HepG2 (cell line): ENCODE data around the gene CALML5. TPM values are rescaled to one million over a fixed set of nuclear protein-coding genes. Genes with fewer than 3 reads are reported as not detected.

ENCODE experiments used
- AKAP8 ChIP-seq: sonication (generic); formaldehyde crosslinking; IDR thresholded peaks from 2 replicates; pipeline ENCODE4 v1.5.1; 2020; ENCODE audit warnings: mild to moderate bottlenecking, missing genetic modification reagents
- E2F2 ChIP-seq: sonication (generic); formaldehyde crosslinking; IDR thresholded peaks from 2 replicates; pipeline ENCODE4 v1.4.0; 2020; ENCODE audit warnings: missing genetic modification reagents, borderline replicate concordance
- EEA1 ChIP-seq: sonication (generic); formaldehyde crosslinking; IDR thresholded peaks from 2 replicates; pipeline ENCODE4 v1.5.1; 2020; ENCODE audit warnings: mild to moderate bottlenecking, missing genetic modification reagents, borderline replicate concordance
- FOXC1 ChIP-seq: sonication (generic); formaldehyde crosslinking; IDR thresholded peaks from 2 replicates; pipeline ENCODE4 v1.8.0; 2022; ENCODE audit warnings: mild to moderate bottlenecking, missing genetic modification reagents, borderline replicate concordance
- FOXP4 ChIP-seq: sonication (generic); formaldehyde crosslinking; IDR thresholded peaks from 2 replicates; pipeline ENCODE4 v1.4.0; 2020; ENCODE audit warnings: missing genetic modification reagents
- GLI4 ChIP-seq: sonication (generic); formaldehyde crosslinking; IDR thresholded peaks from 2 replicates; pipeline ENCODE4 v1.5.1; 2020; ENCODE audit warnings: missing genetic modification reagents, mild to moderate bottlenecking, moderate library complexity, borderline replicate concordance
- KDM2A ChIP-seq: sonication (generic); formaldehyde crosslinking; IDR thresholded peaks from 2 replicates; pipeline ENCODE4 v1.4.0; 2020; ENCODE audit warnings: low read depth, missing genetic modification reagents, borderline replicate concordance
- KLF12 ChIP-seq: sonication (generic); formaldehyde crosslinking; IDR thresholded peaks from 2 replicates; pipeline ENCODE4 v1.4.0; 2020; ENCODE audit warnings: missing genetic modification reagents, borderline replicate concordance
- MAFK ChIP-seq, 2 experiments: IDR thresholded peaks in 1 of 2; conservative IDR thresholded peaks in 1 of 2; 2 replicates each; pipeline ENCODE4 v1.6.1; 2011; ENCODE audit warnings: improper control_type of control experiment in 2 of 2, low read length in 2 of 2
- NBN ChIP-seq: fragments of 450-650 bp; conservative IDR thresholded peaks from 2 replicates; pipeline ENCODE4 v1.6.1; 2017
- NFATC3 ChIP-seq: sonication (generic); formaldehyde crosslinking; IDR thresholded peaks from 2 replicates; pipeline ENCODE4 v1.5.1; 2020; ENCODE audit warnings: mild to moderate bottlenecking, missing genetic modification reagents
- PHB2 ChIP-seq: fragments of 450-650 bp; IDR thresholded peaks from 2 replicates; pipeline ENCODE4 v1.6.1; 2018; ENCODE audit not compliant: partially characterized antibody
- PLSCR1 ChIP-seq: sonication (generic); formaldehyde crosslinking; IDR thresholded peaks from 2 replicates; pipeline ENCODE4 v1.5.0; 2020; ENCODE audit warnings: missing genetic modification reagents, mild to moderate bottlenecking, borderline replicate concordance
- RBM39 ChIP-seq: fragments of 200-400 bp; formaldehyde crosslinking; IDR thresholded peaks from one replicate; pipeline ENCODE4 v1.6.1; 2018; ENCODE audit warnings: antibody characterized with exemption, mild to moderate bottlenecking, low read depth, low read length; ENCODE audit not compliant: poor library complexity, severe bottlenecking
- RXRA ChIP-seq: sonication (generic); formaldehyde crosslinking; IDR thresholded peaks from 2 replicates; pipeline ENCODE4 v1.5.1; 2020; ENCODE audit warnings: missing genetic modification reagents
- SALL2 ChIP-seq: sonication (generic); formaldehyde crosslinking; IDR thresholded peaks from 2 replicates; pipeline ENCODE4 v1.8.1; 2023; ENCODE audit warnings: mild to moderate bottlenecking, missing genetic modification reagents, inconsistent platforms
- SNAI1 ChIP-seq: sonication (generic); formaldehyde crosslinking; IDR thresholded peaks from 2 replicates; pipeline ENCODE4 v1.5.0; 2020; ENCODE audit warnings: mild to moderate bottlenecking, missing genetic modification reagents, borderline replicate concordance
- SOX6 ChIP-seq, 2 experiments: fragments of 450-650 bp in 1 of 2; sonication (generic) in 1 of 2; formaldehyde crosslinking in 1 of 2; IDR thresholded peaks; 2 replicates each; pipeline versions ENCODE4 v1.4.0 to v1.6.1; 2017 to 2020; ENCODE audit warnings: antibody characterized with exemption in 1 of 2, mild to moderate bottlenecking in 1 of 2, missing genetic modification reagents in 1 of 2
- TARDBP ChIP-seq: sonication (generic); formaldehyde crosslinking; IDR thresholded peaks from 2 replicates; pipeline ENCODE4 v1.8.0; 2022; ENCODE audit warnings: mild to moderate bottlenecking, missing genetic modification reagents
- ZNF160 ChIP-seq: sonication (generic); formaldehyde crosslinking; IDR thresholded peaks from 2 replicates; pipeline ENCODE4 v1.8.0; 2022; ENCODE audit warnings: mild to moderate bottlenecking, inconsistent platforms, missing genetic modification reagents
- ZNF234 ChIP-seq: sonication (generic); formaldehyde crosslinking; conservative IDR thresholded peaks from 2 replicates; pipeline ENCODE4 v1.5.1; 2020; ENCODE audit warnings: mild to moderate bottlenecking, missing genetic modification reagents
- ZNF263 ChIP-seq: sonication (generic); formaldehyde crosslinking; IDR thresholded peaks from 2 replicates; pipeline ENCODE4 v1.4.0; 2020; ENCODE audit warnings: missing genetic modification reagents
- ZNF563 ChIP-seq: sonication (generic); formaldehyde crosslinking; IDR thresholded peaks from 2 replicates; pipeline ENCODE4 v1.8.0; 2022; ENCODE audit warnings: mild to moderate bottlenecking, moderate library complexity, missing genetic modification reagents
- ZNF670 ChIP-seq: sonication (generic); formaldehyde crosslinking; IDR thresholded peaks from 2 replicates; pipeline ENCODE4 v1.8.0; 2022; ENCODE audit warnings: mild to moderate bottlenecking, missing genetic modification reagents, borderline replicate concordance
- ZNF766 ChIP-seq: sonication (generic); formaldehyde crosslinking; IDR thresholded peaks from 2 replicates; pipeline ENCODE4 v1.5.0; 2020; ENCODE audit warnings: missing genetic modification reagents, borderline replicate concordance
- ZZZ3 ChIP-seq: sonication (generic); formaldehyde crosslinking; IDR thresholded peaks from 2 replicates; pipeline ENCODE4 v1.4.0; 2020; ENCODE audit warnings: missing genetic modification reagents, mild to moderate bottlenecking, borderline replicate concordance
- polyA plus RNA-seq, 8 experiments: library from polyadenylated mRNA; depleted of rRNA in 3 of 8; stranded (reverse) in 7 of 8; unstranded in 1 of 8; fragments of >200 nt; fragmentation: Illumina TruSeq in 4 of 8; extraction: Trizol in 4 of 8; gene quantifications; 2 replicates each; pipeline versions ENCODE4 v1.2.1 to v1.2.3, GENCODE V29; 2011 to 2016; ENCODE audit warnings: low read depth in 4 of 8, missing spikeins in 1 of 8, mixed read lengths in 1 of 8; ENCODE audit not compliant: insufficient read depth in 1 of 8
- total RNA-seq, 5 experiments: library from RNA; depleted of rRNA; stranded (reverse); fragments of >200 nt; fragmentation: Illumina TruSeq; extraction: Trizol; gene quantifications; 2 replicates each; pipeline ENCODE4 v1.2.3, GENCODE V29; 2016; ENCODE audit warnings: low read depth in 1 of 5
- TF ChIP-seq, protein P1 (sequence below): sonication (generic); formaldehyde crosslinking; IDR thresholded peaks from 2 replicates; pipeline ENCODE4 v1.5.1; 2020; ENCODE audit warnings: mild to moderate bottlenecking, missing genetic modification reagents, moderate library complexity

Gene CALML5
- total and polyA plus RNA-seq, 2 of the 13 experiments (the other 11 are each of a cell fraction or from before 2014, with no cell fraction given): not detected

GRCh38 chr10:5518143-5518542 is 18.8 kb upstream of the CALML5 start (continued):
- TF ChIP-seq RXRA: no peak; the same call in 1 of the 2 replicates
- no peak for TF ChIP-seq ZZZ3 (CRISPR knock-in tag)
- no peak for TF ChIP-seq AKAP8 (CRISPR knock-in tag)
- TF ChIP-seq NFATC3 (CRISPR knock-in tag): no peak
- no peak for TF ChIP-seq GLI4 (CRISPR knock-in tag)
- no peak for TF ChIP-seq ZNF670 (CRISPR knock-in tag)
- no peak for TF ChIP-seq PLSCR1 (CRISPR knock-in tag)
- no peak for TF ChIP-seq ZNF234 (CRISPR knock-in tag)
- TF ChIP-seq SALL2: no peak
- no peak for TF ChIP-seq RBM39
- TF ChIP-seq SNAI1 (CRISPR knock-in tag): peak; percentile 91; the same call in 1 of the 2 replicates
- 0 out of 2 replicates have a peak, but pooled peaks have one; percentile 16 for TF ChIP-seq KDM2A (CRISPR knock-in tag)
- TF ChIP-seq TARDBP (CRISPR knock-in tag): peak; percentile 71; the same call in 1 of the 2 replicates
- TF ChIP-seq PHB2: no peak
- peak; percentile 74 for TF ChIP-seq FOXP4 (CRISPR knock-in tag)
- no peak for TF ChIP-seq EEA1 (CRISPR knock-in tag)
- peak; percentile 47; the same call in 1 of the 2 replicates for TF ChIP-seq ZNF263 (CRISPR knock-in tag)
- TF ChIP-seq NBN: no peak
- TF ChIP-seq E2F2 (CRISPR knock-in tag): no peak
- TF ChIP-seq, protein P1, sequence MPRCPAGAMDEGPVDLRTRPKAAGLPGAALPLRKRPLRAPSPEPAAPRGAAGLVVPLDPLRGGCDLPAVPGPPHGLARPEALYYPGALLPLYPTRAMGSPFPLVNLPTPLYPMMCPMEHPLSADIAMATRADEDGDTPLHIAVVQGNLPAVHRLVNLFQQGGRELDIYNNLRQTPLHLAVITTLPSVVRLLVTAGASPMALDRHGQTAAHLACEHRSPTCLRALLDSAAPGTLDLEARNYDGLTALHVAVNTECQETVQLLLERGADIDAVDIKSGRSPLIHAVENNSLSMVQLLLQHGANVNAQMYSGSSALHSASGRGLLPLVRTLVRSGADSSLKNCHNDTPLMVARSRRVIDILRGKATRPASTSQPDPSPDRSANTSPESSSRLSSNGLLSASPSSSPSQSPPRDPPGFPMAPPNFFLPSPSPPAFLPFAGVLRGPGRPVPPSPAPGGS (CRISPR knock-in tag): no peak
- no peak for TF ChIP-seq ZNF160 (CRISPR knock-in tag)
- TF ChIP-seq SOX6 (IDR thresholded peaks at IDR 0.05): no peak
- TF ChIP-seq SOX6 (CRISPR knock-in tag; IDR thresholded peaks at IDR 0.05): peak; percentile 77; the same call in 1 of the 2 replicates
- no peak for TF ChIP-seq ZNF563 (CRISPR knock-in tag)
- TF ChIP-seq FOXC1: no peak
- TF ChIP-seq KLF12 (CRISPR knock-in tag): no peak
- TF ChIP-seq MAFK (conservative IDR thresholded peaks at IDR 0.05 in 1 of 2, IDR thresholded peaks at IDR 0.05 in 1 of 2; ENCODE audit: low read length in 2 of 2): no peak
- TF ChIP-seq ZNF766 (CRISPR knock-in tag): no peak
